HG03469 (cell line): ENCODE results near the gene MAP3K3.
A peak's percentile ranks its signal among the peaks of the same experiment; 100 is the strongest.

Source experiments
- ATAC-seq: cut with Tn5 transposase; IDR thresholded peaks from one replicate; pipeline ENCODE4 v1.9.1; 2021; ENCODE audit warnings: mild to moderate bottlenecking, moderate library complexity, moderate number of reproducible peaks; ENCODE audit not compliant: unreplicated experiment

The MAP3K3 gene

DNA sequence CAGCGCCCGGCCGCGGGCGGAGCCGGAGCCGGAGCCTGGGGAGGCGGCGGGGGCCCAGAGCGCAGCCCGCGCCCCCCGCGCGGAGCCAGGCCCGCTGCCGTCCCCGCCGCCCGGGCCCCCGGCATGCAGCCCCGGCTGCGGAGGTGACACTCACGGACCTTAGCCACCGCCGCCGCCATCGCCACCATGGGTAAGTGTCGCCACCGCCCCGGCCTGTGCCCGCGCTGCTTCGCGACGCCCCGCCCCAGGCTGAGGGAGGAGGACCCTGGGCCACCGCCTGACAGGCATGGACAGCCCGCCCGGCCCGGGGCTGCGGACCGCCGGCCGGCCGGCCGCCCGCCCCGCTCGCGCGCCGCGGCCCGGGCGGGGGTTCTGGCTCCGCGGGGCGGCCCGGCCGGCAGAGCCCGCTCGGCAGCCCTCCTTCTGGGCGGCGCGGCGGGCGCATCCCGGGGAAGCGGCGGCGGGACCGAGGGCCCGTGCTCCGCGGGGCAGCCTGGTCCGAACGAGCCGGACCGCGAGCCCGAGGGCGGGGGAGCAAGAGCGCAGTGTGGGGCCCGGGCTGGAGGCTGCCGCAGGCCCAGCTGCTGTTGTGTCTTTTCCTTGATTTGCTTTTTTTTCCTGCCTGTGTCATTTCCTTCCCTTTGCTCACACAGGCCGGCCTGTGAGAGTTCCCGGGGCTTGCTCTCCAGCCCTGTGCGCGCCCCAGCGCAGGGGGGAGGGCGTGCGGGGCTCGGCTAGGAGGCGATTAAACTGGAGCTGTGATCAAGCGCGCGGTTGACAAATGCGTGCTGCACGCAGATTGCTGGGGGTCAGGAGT lies 565 bp downstream of the MAP3K3 start:
- peak; percentile 4 for ATAC-seq

DNA sequence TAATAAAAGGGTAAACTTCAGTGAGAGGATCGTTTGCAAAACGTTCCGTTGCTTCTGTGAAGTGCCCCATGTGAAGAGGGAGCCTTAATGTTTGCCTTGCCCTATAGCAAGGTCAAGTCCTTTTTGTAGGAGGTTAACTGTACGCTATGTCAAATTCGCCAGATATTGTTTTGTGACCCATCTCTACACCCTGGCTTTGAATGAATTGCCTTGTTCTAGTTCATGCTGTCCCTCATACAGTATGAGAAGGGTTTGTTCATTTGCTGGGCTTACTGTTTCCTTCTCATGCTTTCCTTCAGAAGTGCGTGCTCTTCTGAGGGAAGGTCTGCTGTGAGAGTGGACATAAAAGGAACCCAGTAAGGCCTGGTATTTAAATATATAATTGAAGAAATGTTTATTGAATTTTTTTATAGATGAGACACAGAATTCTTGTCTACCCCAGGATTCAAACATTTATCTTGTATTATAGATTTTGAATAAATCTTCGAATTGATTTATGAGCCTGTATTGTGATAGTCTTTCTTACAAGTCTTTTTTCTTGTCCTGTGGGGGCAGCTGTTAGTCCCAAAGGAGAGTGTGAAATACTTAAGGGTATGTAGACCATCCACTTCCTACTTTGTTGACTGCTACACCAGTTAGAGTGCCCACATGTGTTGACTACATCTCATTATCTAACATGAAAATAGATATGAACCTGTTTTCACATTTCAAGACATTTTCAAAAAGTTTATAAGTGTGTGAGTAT lies 1.7 kb downstream of the MAP3K3 start:
- ATAC-seq: no peak

- no peak for ATAC-seq
Measured at GRCh38 chr17:63624531-63624880, 2.3 kb downstream of the MAP3K3 start.

- no peak for ATAC-seq
Measured at GRCh38 chr17:63626551-63627180, 4.4 kb downstream of the MAP3K3 start.

DNA sequence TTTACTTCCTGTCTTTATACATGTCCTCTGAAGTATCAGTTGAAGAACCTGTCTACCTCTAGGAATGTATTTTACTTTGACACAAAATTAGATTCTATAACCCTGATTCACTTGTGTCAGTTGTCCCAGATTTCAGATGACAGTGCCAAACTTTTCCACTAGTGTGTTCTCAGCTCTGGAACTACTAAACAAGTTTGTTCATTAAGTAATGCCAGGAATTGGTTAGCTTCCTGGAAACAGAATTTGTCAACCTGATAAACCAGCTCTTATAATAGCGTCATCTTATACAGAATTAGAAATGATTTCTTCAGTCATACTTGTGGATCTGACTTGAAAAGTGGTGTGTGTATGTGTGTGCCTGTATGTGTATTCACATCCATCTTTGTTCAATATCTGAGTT lies 7.4 kb downstream of the MAP3K3 start:
- ATAC-seq: no peak

DNA sequence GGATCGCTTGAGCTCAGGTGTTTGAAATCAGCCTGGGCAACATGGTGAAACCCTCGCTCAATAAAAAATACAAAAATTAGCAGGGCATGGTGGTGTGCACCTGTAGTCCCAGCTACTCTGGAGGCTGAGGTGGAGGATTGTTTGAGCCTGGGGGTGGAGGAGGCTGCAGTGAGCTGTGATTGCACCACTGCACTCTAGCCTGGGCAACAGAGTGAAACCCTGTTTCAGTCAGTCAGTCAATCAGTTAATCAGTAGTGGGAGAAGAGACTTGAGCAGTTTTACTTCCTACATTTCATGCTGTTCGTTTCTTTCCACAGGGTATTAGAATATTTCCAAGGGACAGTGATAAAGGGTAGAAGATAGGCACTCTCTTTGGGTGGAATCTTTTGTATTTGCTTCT lies 8.8 kb downstream of the MAP3K3 start:
- no peak for ATAC-seq

DNA sequence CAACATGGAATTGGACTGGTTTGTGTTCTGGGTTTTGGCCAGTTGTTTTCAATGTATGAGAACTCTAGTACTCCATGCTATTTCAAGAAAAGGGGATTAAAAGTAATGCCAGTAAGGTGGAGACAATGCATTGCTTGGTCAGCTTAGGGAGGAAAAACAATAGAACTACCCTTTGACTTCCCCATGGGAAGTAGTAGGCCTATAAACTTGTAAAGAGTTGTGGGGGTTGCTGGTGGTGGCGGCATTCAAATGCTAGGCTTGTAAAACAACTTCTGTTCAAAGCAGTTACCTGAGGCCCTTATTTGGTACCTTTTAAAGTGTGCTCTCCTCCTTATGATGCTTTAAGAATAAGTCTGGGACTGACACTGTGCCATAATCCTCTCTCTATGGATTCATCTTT lies 9.4 kb downstream of the MAP3K3 start:
- no peak for ATAC-seq

DNA sequence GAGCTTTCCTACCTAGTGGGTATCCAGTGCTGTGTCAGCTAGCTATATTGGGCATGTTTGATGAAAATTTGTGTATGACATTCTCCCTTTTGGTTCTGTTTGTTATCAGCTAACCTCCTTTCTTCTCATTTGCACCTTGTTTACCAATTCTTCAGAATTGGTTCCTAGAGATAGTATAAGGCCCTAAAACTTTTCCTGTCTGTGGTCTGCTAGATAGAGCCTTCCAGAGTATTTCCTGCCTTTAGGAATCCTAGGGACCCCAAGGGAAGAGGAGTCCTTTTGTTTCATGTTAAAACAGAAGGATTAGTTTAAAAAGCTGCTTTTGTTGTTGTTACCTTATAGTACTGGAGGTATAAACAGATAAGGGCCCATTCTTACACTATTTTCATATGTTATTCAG lies 11.5 kb downstream of the MAP3K3 start:
- no peak for ATAC-seq

GRCh38 chr17:63634163-63634562 lies 11.9 kb downstream of the MAP3K3 start:
- no peak for ATAC-seq

DNA sequence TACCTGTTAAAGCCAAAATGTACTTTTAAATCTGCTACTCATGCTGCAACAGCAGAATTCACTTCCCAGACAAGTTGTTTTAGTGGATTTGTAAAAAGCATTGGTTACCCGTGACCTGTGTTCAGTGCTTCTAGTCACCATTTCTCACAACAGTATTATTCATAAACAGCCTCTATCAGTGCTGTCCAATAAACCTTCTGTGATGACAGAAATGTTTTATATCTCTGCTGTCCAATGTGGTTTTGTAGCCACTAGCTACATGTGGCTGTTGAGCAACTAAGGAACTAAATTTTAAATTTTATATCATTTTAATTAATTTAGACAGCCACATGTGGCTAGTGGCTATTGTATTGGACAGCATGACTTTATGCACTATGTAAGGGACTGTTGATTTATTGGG lies 12.6 kb downstream of the MAP3K3 start:
- ATAC-seq: no peak

- no peak for ATAC-seq
Measured at GRCh38 chr17:63635290-63635689, 13.1 kb downstream of the MAP3K3 start.

DNA sequence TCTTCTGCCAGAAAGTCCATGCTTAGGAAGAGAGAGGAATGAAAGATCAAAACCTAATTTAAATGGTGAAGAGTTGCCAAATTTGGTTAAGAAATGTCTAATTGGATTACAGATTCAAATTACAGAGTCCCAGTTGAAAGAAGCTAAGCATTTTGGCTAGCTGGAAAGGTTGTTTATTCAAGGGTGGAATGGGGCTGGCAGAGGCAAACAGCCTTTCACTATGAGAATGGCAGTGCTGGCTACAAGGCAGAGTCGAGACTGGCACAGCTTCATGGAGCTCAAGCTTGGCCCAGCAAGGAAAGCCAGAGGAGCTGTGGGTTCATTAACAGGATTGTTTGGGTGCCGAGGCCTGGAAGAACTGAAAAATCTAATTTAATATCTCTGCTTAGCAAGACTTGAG lies 13.6 kb downstream of the MAP3K3 start:
- ATAC-seq: no peak

- ATAC-seq: no peak
Measured at GRCh38 chr17:63639125-63639524, 16.9 kb downstream of the MAP3K3 start.

DNA sequence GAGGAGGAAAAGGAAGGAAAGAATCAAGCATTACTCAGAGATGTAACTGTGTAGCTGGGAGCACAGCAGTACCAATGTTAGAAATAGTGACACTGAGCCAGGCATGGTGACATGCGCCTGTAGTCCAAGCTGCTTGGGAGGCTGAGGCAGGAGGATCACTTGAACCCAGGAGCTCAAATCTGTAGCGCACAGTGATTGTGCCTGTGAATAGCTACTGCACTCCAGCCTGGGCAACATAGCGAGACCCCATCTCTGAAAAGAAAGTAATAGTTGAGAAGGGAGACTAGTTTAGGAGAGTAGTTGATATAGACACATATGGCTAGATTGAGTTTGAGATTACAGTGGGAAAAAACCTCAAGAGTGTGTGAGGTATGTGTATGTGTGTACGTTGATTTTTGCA lies 17.8 kb downstream of the MAP3K3 start:
- no peak for ATAC-seq

DNA sequence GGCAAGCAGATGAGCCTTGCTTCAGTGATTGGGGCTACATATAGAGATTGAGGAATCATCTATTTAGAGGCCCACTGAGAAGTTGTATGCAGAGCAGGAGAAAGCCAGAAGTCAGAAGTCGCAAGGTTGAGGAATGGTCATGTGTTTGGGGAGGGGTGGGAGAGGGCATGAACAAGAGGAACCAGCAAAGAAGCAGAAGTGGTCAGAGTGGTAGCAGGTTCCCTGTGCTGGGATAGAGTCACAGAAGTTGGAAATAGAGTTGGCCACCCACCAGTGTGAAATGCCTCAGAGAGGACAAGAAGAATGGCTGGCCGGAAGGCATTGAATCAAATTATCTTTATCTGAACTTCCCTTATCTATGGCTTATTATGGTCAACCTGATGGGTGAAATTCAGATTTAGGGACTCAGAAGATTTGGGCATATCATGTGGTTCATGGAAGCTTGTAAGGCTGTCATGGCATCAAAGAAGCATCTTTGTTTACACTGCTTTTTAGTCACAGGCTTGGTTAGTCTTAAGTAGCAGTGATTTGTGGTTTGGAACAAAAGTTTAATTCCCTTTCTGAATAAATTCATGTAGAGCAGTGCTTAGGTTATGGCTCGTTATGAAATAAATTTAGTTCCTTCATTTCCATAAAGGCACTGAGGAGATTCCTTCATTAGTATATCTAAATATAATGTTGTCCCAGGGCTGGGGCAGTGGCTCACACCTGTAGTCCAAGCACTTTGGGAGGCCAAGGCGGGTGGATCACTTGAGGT lies 19.7 kb downstream of the MAP3K3 start:
- no peak for ATAC-seq

GRCh38 chr17:63644846-63645245 lies 22.6 kb downstream of the MAP3K3 start:
- no peak for ATAC-seq

- no peak for ATAC-seq
Measured at GRCh38 chr17:63645775-63646487, 23.7 kb downstream of the MAP3K3 start.

GRCh38 chr17:63646488-63646806 lies 24.2 kb downstream of the MAP3K3 start:
- ATAC-seq: no peak

DNA sequence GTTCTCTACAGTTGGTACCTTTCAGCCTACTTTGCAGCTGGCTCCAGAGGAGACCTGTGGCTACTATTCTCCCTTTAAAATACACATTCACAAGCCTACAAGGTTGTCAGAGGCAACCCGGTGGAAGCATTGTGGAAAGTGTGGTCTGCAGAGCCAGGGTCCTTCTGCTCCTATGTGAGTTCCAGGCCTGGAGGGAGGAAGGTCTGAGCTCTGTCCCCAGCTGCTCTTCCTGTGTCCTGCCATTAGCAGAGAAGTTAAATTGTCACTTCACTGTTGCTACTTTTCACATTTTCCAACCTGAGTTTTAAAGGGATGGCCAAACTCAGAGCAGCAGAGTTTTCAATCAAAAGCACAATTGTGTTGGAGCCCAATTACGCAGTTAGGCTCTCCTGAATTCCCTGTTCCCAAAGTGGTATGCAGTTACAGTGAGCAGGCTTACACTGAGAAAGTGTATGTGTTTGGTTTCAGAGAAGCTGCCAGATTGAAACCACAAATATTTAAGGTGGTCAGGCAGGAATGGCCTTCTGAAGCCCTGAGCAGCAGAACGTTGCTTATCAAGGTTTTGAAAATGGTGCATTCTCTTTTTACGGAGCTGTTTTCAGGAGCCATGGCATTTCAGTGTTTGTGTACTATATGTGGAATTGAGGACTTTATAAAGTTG lies 25.0 kb downstream of the MAP3K3 start:
- ATAC-seq: no peak

DNA sequence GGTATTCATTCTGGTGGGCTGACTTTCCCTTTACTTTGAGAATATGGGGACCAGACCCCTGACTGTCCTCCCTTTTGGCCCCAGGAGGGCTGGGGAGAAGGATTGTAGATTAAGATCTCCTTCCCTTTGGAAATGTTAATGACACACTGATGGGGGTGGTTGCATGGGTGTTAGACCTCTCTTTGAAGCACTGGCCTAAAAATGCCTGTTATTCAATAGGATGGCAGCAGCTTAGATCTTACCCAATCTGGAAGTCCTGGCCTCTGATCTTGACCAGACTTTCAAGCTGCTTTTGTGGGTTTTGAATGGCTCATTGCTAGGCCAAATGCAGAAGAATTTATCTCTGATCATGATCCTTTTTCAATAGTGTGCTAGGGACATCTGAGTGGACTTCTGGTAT lies 25.7 kb downstream of the MAP3K3 start:
- no peak for ATAC-seq
